ENCODE measurements around the gene STK33.

DNA sequence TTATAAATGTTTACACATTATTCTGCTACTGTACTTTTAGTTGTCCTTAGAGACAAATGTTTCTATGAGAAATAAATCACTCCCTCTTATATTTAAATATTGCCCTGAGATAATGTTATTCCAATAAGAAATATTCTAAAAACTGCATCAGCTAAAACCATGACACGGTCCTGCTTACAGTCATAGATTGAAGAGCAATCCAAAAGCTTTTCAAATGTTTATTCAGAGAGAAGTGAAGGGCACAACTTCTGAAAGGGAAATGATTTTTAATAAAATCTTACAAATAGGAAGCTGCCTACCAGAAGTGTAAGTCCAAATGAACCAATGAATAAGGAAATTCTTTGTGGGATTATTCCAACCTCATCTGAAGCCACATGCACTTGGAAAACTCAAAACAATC is 49.2 kb downstream of the STK33 start:
- TF ChIP-seq, protein P1, sequence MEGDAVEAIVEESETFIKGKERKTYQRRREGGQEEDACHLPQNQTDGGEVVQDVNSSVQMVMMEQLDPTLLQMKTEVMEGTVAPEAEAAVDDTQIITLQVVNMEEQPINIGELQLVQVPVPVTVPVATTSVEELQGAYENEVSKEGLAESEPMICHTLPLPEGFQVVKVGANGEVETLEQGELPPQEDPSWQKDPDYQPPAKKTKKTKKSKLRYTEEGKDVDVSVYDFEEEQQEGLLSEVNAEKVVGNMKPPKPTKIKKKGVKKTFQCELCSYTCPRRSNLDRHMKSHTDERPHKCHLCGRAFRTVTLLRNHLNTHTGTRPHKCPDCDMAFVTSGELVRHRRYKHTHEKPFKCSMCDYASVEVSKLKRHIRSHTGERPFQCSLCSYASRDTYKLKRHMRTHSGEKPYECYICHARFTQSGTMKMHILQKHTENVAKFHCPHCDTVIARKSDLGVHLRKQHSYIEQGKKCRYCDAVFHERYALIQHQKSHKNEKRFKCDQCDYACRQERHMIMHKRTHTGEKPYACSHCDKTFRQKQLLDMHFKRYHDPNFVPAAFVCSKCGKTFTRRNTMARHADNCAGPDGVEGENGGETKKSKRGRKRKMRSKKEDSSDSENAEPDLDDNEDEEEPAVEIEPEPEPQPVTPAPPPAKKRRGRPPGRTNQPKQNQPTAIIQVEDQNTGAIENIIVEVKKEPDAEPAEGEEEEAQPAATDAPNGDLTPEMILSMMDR (IDR thresholded peaks at IDR 0.05): no peak
- TF ChIP-seq POLR2AphosphoS5 (IDR thresholded peaks at IDR 0.05) (no peak), POLR2A (IDR thresholded peaks at IDR 0.05) (no peak)

Data from prostate gland (tissue), 2 donors.